ENCODE data around the gene GADL1.

Gene GADL1

GRCh38 chr3:30719536-30719935 lies 174.9 kb downstream of the GADL1 start:
- ChIA-PET POLR2A (no interaction called here), CTCF (no interaction called here)
- TF ChIP-seq L3MBTL2 (conservative IDR thresholded peaks at IDR 0.05), result no peak
- TF ChIP-seq TARDBP (IDR thresholded peaks at IDR 0.05), result no peak
- no peak for TF ChIP-seq FOXK2 (IDR thresholded peaks at IDR 0.05)
- no peak for TF ChIP-seq BHLHE40 (IDR thresholded peaks at IDR 0.05; ENCODE audit: borderline replicate concordance)
- TF ChIP-seq LEF1 (IDR thresholded peaks at IDR 0.05; ENCODE audit: borderline replicate concordance), result no peak
- no peak for TF ChIP-seq NFRKB (IDR thresholded peaks at IDR 0.05)
- no peak for TF ChIP-seq HDGF (IDR thresholded peaks at IDR 0.05; ENCODE audit: borderline replicate concordance)
- TF ChIP-seq CTBP1 (IDR thresholded peaks at IDR 0.05; ENCODE audit: borderline replicate concordance), result no peak
- TF ChIP-seq SUZ12 (IDR thresholded peaks at IDR 0.05), result no peak
- no peak for TF ChIP-seq SP1 (IDR thresholded peaks at IDR 0.05)
- TF ChIP-seq ARNT (IDR thresholded peaks at IDR 0.05), result no peak
- TF ChIP-seq ZNF384 (IDR thresholded peaks at IDR 0.05), result no peak
- TF ChIP-seq, protein P1, sequence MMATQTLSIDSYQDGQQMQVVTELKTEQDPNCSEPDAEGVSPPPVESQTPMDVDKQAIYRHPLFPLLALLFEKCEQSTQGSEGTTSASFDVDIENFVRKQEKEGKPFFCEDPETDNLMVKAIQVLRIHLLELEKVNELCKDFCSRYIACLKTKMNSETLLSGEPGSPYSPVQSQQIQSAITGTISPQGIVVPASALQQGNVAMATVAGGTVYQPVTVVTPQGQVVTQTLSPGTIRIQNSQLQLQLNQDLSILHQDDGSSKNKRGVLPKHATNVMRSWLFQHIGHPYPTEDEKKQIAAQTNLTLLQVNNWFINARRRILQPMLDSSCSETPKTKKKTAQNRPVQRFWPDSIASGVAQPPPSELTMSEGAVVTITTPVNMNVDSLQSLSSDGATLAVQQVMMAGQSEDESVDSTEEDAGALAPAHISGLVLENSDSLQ (IDR thresholded peaks at IDR 0.05), result no peak
- no peak for TF ChIP-seq ELF4 (IDR thresholded peaks at IDR 0.05)
- no peak for TF ChIP-seq FOXA1 (IDR thresholded peaks at IDR 0.05)
- TF ChIP-seq FOXM1 (IDR thresholded peaks at IDR 0.05; ENCODE audit: borderline replicate concordance), result no peak
- DNase-seq (ENCODE audit: extremely low spot score), result no peak

GRCh38 chr3:30713885-30714503 lies 180.5 kb downstream of the GADL1 start:
- ChIA-PET POLR2A (no interaction called here), CTCF (no interaction called here)
- no peak for DNase-seq (ENCODE audit: extremely low spot score)
- TF ChIP-seq SUZ12 (IDR thresholded peaks at IDR 0.05) (no peak), ZNF384 (IDR thresholded peaks at IDR 0.05) (no peak), BHLHE40 (IDR thresholded peaks at IDR 0.05; ENCODE audit: borderline replicate concordance) (no peak), HDGF (IDR thresholded peaks at IDR 0.05; ENCODE audit: borderline replicate concordance) (no peak), NFRKB (IDR thresholded peaks at IDR 0.05) (no peak), LEF1 (IDR thresholded peaks at IDR 0.05; ENCODE audit: borderline replicate concordance) (no peak), TARDBP (IDR thresholded peaks at IDR 0.05) (no peak), SP1 (IDR thresholded peaks at IDR 0.05) (no peak)
- TF ChIP-seq, protein P1 (IDR thresholded peaks at IDR 0.05), result no peak

- POLR2A ChIA-PET, result no interaction called here
- TF ChIP-seq SUZ12 (IDR thresholded peaks at IDR 0.05) (no peak), LEF1 (IDR thresholded peaks at IDR 0.05; ENCODE audit: borderline replicate concordance) (no peak), BHLHE40 (IDR thresholded peaks at IDR 0.05; ENCODE audit: borderline replicate concordance) (no peak), NFRKB (IDR thresholded peaks at IDR 0.05) (no peak), FOXK2 (IDR thresholded peaks at IDR 0.05) (no peak), ARNT (IDR thresholded peaks at IDR 0.05) (no peak), ZNF384 (IDR thresholded peaks at IDR 0.05) (no peak), FOXM1 (IDR thresholded peaks at IDR 0.05; ENCODE audit: borderline replicate concordance) (no peak), CTBP1 (IDR thresholded peaks at IDR 0.05; ENCODE audit: borderline replicate concordance) (no peak), FOXA1 (IDR thresholded peaks at IDR 0.05) (no peak), HDGF (IDR thresholded peaks at IDR 0.05; ENCODE audit: borderline replicate concordance) (no peak), ELF4 (IDR thresholded peaks at IDR 0.05) (no peak), L3MBTL2 (conservative IDR thresholded peaks at IDR 0.05) (no peak), SP1 (IDR thresholded peaks at IDR 0.05) (no peak), TARDBP (IDR thresholded peaks at IDR 0.05) (no peak)
- TF ChIP-seq, protein P1 (IDR thresholded peaks at IDR 0.05), result no peak
- DNase-seq (ENCODE audit: extremely low spot score), result no peak
- CTCF ChIA-PET, result no interaction called here
Measured at GRCh38 chr3:30712991-30713390, 181.5 kb downstream of the GADL1 start.

DNA sequence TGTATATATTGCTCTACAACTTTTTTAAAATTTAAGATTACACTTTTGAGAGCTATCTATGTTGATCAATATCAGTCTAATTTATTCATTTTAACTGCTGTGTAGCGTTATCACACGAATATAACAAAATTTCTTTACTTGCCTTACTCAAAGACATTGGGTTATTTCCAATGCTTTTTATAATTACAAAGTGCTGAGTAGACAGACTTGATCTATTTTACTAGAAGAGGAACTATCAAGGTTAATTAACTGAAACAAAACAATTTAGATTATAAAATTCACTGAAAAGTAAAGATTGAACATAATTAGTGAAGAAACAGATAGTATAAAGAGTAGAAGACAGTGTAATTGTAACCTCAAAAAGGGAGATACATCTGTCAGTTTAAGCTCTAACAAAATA lies 182.6 kb downstream of the GADL1 start:
- TF ChIP-seq ARNT (IDR thresholded peaks at IDR 0.05), result no peak
- TF ChIP-seq HDGF (IDR thresholded peaks at IDR 0.05; ENCODE audit: borderline replicate concordance), result no peak
- TF ChIP-seq CTBP1 (IDR thresholded peaks at IDR 0.05; ENCODE audit: borderline replicate concordance), result no peak
- no peak for TF ChIP-seq LEF1 (IDR thresholded peaks at IDR 0.05; ENCODE audit: borderline replicate concordance)
- no peak for TF ChIP-seq BHLHE40 (IDR thresholded peaks at IDR 0.05; ENCODE audit: borderline replicate concordance)
- TF ChIP-seq NFRKB (IDR thresholded peaks at IDR 0.05), result no peak
- no peak for TF ChIP-seq L3MBTL2 (conservative IDR thresholded peaks at IDR 0.05)
- TF ChIP-seq SP1 (IDR thresholded peaks at IDR 0.05), result no peak
- no peak for TF ChIP-seq FOXA1 (IDR thresholded peaks at IDR 0.05)
- no peak for TF ChIP-seq FOXK2 (IDR thresholded peaks at IDR 0.05)
- no peak for TF ChIP-seq ELF4 (IDR thresholded peaks at IDR 0.05)
- TF ChIP-seq, protein P1 (IDR thresholded peaks at IDR 0.05), result no peak
- no peak for TF ChIP-seq TARDBP (IDR thresholded peaks at IDR 0.05)
- no peak for TF ChIP-seq ZNF384 (IDR thresholded peaks at IDR 0.05)
- TF ChIP-seq FOXM1 (IDR thresholded peaks at IDR 0.05; ENCODE audit: borderline replicate concordance), result no peak
- no peak for TF ChIP-seq SUZ12 (IDR thresholded peaks at IDR 0.05)
- CTCF ChIA-PET, result no interaction called here
- POLR2A ChIA-PET, result no interaction called here
- DNase-seq (ENCODE audit: extremely low spot score), result no peak

DNA sequence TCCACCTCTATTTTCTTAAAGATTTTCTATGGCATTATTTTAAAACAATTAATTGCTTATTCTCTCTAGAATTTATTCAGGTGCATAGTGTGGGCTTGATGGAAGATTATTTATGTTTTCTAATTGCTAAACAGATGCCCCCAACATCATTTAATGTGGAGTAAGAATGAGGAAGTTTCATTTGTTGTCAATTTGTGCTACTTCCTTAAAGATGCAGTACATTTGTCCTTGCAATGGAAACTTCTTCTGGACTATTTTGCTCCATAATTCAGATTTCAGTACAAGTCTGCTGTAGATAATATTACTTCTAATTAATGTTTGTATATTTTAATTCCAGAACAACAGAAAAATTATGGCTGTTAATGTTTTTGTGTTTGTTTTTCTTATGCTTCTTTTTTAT lies 183.3 kb downstream of the GADL1 start:
- no peak for DNase-seq (ENCODE audit: extremely low spot score)
- POLR2A ChIA-PET, result no interaction called here

More for the DNA sequence above, 183.3 kb downstream of the GADL1 start:
- CTCF ChIA-PET, result no interaction called here
- TF ChIP-seq FOXA1 (IDR thresholded peaks at IDR 0.05) (no peak), LEF1 (IDR thresholded peaks at IDR 0.05; ENCODE audit: borderline replicate concordance) (no peak), ARNT (IDR thresholded peaks at IDR 0.05) (no peak), SUZ12 (IDR thresholded peaks at IDR 0.05) (no peak), ZNF384 (IDR thresholded peaks at IDR 0.05) (no peak), NFRKB (IDR thresholded peaks at IDR 0.05) (no peak), BHLHE40 (IDR thresholded peaks at IDR 0.05; ENCODE audit: borderline replicate concordance) (no peak), FOXM1 (IDR thresholded peaks at IDR 0.05; ENCODE audit: borderline replicate concordance) (no peak), CTBP1 (IDR thresholded peaks at IDR 0.05; ENCODE audit: borderline replicate concordance) (no peak), L3MBTL2 (conservative IDR thresholded peaks at IDR 0.05) (no peak), HDGF (IDR thresholded peaks at IDR 0.05; ENCODE audit: borderline replicate concordance) (no peak), TARDBP (IDR thresholded peaks at IDR 0.05) (no peak), ELF4 (IDR thresholded peaks at IDR 0.05) (no peak), SP1 (IDR thresholded peaks at IDR 0.05) (no peak)
- TF ChIP-seq, protein P1 (IDR thresholded peaks at IDR 0.05), result no peak
